ENCODE results near the gene CADM4. TPM values are rescaled to one million over a fixed set of nuclear protein-coding genes. Genes with fewer than 3 reads are reported as not detected.

Gene CADM4
- total RNA-seq, 1 donor from 2014 or later, result 13.4 TPM

DNA sequence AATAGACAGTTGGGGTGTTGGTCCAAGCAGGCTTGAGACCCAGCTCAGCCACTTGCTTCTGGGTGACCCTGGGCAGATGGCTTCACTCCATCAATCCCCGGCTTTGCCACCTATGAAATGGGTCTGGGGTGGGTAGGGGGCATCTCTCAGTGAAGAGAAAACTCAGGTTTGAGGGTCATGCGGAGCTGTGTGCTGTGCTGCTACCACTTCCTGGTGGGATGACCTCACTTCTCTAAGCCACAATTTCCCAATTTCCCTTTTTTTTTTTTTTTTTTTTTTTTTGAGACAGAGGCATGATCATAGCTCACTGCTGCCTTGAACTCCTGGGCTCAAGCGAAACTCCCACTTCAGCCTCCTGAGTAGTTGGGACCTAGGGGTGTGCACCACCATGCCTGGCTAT is 34.9 kb upstream of the CADM4 start:
- no peak overlapping the region for H3K4me3 ChIP-seq (ENCODE audit: low read depth, low read length)
- FAIRE-seq (no peak), DNase-seq (ENCODE audit: low read depth) (peak; percentile 69)
- H3K27me3 ChIP-seq (ENCODE audit: control insufficient read depth, insufficient read depth, low read length), result no peaks in the 10 kb centered on the region
- TF ChIP-seq, protein P1, sequence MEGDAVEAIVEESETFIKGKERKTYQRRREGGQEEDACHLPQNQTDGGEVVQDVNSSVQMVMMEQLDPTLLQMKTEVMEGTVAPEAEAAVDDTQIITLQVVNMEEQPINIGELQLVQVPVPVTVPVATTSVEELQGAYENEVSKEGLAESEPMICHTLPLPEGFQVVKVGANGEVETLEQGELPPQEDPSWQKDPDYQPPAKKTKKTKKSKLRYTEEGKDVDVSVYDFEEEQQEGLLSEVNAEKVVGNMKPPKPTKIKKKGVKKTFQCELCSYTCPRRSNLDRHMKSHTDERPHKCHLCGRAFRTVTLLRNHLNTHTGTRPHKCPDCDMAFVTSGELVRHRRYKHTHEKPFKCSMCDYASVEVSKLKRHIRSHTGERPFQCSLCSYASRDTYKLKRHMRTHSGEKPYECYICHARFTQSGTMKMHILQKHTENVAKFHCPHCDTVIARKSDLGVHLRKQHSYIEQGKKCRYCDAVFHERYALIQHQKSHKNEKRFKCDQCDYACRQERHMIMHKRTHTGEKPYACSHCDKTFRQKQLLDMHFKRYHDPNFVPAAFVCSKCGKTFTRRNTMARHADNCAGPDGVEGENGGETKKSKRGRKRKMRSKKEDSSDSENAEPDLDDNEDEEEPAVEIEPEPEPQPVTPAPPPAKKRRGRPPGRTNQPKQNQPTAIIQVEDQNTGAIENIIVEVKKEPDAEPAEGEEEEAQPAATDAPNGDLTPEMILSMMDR (IDR thresholded peaks at IDR 0.05; ENCODE audit: insufficient read depth, low read length, severe bottlenecking), result no peak
- H3K36me3 ChIP-seq (ENCODE audit: control insufficient read depth, insufficient read depth, low read length), result no peaks in the 10 kb centered on the region

- no peak for DNase-seq (ENCODE audit: low read depth)
- no peaks in the 10 kb centered on the region for H3K36me3 ChIP-seq (ENCODE audit: control insufficient read depth, insufficient read depth, low read length)
- H3K4me3 ChIP-seq (ENCODE audit: low read depth, low read length), result no peak overlapping the region
- H3K27me3 ChIP-seq (ENCODE audit: control insufficient read depth, insufficient read depth, low read length), result no peaks in the 10 kb centered on the region
- FAIRE-seq, result no peak
- TF ChIP-seq, protein P1 (IDR thresholded peaks at IDR 0.05; ENCODE audit: insufficient read depth, low read length, severe bottlenecking), result no peak
Observed at GRCh38 chr19:43674183-43674582, 34.5 kb upstream of the CADM4 start.

GRCh38 chr19:43673637-43674036 is 34.0 kb upstream of the CADM4 start:
- H3K4me3 ChIP-seq (ENCODE audit: low read depth, low read length), result no peak overlapping the region
- no peak for DNase-seq (ENCODE audit: low read depth)
- H3K27me3 ChIP-seq (ENCODE audit: control insufficient read depth, insufficient read depth, low read length), result no peaks in the 10 kb centered on the region
- FAIRE-seq, result no peak
- no peaks in the 10 kb centered on the region for H3K36me3 ChIP-seq (ENCODE audit: control insufficient read depth, insufficient read depth, low read length)
- TF ChIP-seq, protein P1 (IDR thresholded peaks at IDR 0.05; ENCODE audit: insufficient read depth, low read length, severe bottlenecking), result no peak

DNA sequence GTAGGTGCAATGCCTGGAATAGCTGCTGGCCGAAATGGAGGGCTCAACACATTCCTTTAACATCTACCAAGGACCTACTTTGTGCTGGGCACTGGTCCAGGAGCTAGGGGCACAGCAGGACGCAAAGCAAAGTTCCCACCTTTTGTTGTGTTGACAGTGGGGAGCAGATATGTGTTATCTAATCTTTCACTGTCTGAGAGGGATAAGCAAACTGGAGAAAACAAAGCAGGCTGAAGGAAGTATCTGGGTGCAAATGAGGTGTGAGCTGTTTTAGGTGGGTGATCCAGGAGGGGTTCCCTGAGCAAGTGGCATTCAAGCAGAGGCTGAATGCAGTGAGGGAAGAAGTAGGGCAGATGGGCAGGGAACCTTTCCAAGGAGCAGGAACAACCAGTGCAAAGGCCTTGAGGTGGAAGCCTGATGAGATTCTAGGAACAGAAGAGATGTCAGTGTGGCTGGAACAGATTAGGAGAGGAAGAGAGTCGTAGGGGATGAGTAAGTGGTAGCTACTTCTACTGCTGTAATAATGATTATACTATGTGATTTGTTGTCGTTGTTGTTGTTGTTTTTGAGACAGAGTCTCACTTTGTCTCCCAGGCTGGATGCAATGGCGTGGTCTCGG is 32.5 kb upstream of the CADM4 start:
- H3K36me3 ChIP-seq (ENCODE audit: control insufficient read depth, insufficient read depth, low read length), result peaks cover 3% of the 10 kb centered on the region
- TF ChIP-seq, protein P1 (IDR thresholded peaks at IDR 0.05; ENCODE audit: insufficient read depth, low read length, severe bottlenecking), result no peak
- H3K4me3 ChIP-seq (ENCODE audit: low read depth, low read length), result no peak overlapping the region
- no peaks in the 10 kb centered on the region for H3K27me3 ChIP-seq (ENCODE audit: control insufficient read depth, insufficient read depth, low read length)
- FAIRE-seq (no peak), DNase-seq (ENCODE audit: low read depth) (no peak)

DNA sequence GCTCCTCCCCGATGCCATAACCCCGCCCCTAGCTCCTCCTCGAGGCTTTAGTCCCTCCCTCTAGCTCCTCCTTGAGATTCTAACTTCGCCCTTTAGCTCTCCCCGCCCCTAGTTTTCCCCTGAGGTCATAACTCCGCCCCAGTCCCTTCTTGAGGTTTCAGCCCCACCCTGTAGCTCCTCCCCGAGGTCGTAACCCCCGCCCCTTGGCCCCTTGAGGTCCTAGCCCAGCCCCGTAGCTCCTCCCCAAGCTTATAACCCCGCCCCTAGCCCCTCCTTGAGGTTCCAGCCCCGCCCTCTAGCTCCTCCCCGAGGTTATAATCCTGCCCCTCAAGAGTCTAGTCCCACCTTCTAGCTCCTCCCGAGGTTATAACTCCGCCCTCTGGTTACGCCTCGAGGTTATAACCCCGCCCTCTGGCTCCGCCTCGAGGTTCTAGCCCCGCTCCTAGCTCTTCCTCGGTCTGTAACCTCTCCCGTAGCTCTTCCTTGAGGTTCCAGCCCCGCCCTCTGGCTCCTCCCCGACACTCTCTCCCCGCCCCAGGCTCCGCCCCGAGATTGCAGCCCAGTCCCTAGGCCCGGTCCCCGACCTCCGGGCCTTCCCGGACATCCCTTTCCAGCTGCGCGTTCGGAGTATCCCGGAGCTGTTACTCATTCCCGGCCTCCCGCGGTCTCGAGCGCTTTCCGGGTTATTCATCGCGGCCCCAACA is 28.9 kb upstream of the CADM4 start:
- peak; percentile 98 for DNase-seq (ENCODE audit: low read depth)
- H3K27me3 ChIP-seq (ENCODE audit: control insufficient read depth, insufficient read depth, low read length), result no peaks in the 10 kb centered on the region
- peak; percentile 52 for FAIRE-seq
- TF ChIP-seq, protein P1 (IDR thresholded peaks at IDR 0.05; ENCODE audit: insufficient read depth, low read length, severe bottlenecking), result no peak
- peaks cover 10% of the 10 kb centered on the region for H3K36me3 ChIP-seq (ENCODE audit: control insufficient read depth, insufficient read depth, low read length)
- H3K4me3 ChIP-seq (ENCODE audit: low read depth, low read length), result peak overlapping the region; percentile 53

All from bronchial epithelial cell (primary cell).